HG03460 (cell line): ENCODE results near the gene DNAH14.
"Not testable (repeated sequence)": the region's sequence is repeated elsewhere in the genome, so short reads cannot be mapped to it uniquely, and the experiment has no call there.

ENCODE experiments used
- ATAC-seq: cut with Tn5 transposase; IDR thresholded peaks from one replicate; pipeline ENCODE4 v1.9.1; 2021; ENCODE audit not compliant: unreplicated experiment

Gene DNAH14

GRCh38 chr1:225143001-225143400 is 213.5 kb downstream of the DNAH14 start:
- ATAC-seq = no peak

DNA sequence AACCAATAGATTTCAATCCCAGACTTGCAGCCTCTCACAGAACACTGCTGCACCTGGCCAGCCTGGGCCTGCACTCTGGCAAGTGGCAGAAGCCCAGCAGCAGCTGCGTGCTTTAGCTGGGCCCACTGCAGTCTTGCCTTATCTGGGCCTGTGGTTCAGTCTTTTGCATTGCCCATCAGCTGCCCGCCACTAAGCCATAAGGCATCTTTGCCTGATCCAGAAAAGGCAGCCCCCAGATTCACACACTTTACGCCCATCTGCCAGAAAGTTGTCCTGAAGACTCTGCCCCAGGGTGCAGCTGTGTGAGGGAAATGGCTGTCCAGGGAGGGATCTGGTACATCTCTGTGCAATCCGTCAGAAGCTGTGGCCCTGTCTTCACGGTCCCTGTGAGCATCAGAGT is 217.0 kb downstream of the DNAH14 start:
- no peak for ATAC-seq

- ATAC-seq = not testable (repeated sequence)
Observed at GRCh38 chr1:225147791-225148190, 218.3 kb downstream of the DNAH14 start.

DNA sequence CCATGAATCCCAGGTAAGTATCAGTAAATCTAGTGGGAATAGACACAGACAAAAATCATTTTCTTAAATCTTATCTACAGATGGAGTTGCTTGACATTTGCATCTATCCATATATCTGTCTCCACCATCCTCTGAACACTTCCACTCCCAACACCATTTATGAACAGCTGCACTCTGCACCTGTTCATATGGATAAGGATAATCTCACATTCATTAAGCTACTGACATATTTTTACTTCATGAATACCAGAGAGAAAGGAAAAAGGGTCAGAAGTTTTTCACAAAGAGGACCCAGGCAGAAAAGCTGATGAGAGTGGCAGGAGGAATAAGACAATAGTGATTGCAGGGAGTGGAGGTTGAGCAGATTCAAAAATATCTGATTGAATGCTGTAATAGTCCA is 222.6 kb downstream of the DNAH14 start:
- ATAC-seq = no peak

- no peak for ATAC-seq
Observed at GRCh38 chr1:225155555-225155954, 226.1 kb downstream of the DNAH14 start.

- no peak for ATAC-seq
Observed at GRCh38 chr1:225156254-225156653, 226.8 kb downstream of the DNAH14 start.

GRCh38 chr1:225158291-225158690 is 228.8 kb downstream of the DNAH14 start:
- ATAC-seq = no peak

GRCh38 chr1:225159793-225160192 is 230.3 kb downstream of the DNAH14 start:
- ATAC-seq = no peak

DNA sequence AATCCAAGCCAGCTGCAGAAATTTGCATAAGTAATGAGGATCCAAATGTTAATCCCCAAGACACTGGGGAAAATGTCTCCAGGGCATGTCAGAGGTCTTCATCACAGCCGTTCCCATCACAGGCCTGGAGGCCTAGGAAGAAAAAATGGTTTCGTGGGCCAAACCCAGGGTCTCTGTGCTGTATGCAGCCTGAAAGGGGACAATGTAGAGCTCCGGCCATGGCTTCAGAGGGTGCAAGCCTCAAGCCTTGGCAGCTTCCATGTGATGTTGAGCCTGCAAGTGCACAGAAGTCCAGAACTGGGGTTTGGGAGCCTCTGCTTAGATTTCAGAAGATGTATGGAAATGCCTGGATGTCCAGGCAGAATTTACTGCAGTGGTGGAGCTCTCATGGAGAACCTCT is 247.9 kb downstream of the DNAH14 start:
- not testable (repeated sequence) for ATAC-seq

DNA sequence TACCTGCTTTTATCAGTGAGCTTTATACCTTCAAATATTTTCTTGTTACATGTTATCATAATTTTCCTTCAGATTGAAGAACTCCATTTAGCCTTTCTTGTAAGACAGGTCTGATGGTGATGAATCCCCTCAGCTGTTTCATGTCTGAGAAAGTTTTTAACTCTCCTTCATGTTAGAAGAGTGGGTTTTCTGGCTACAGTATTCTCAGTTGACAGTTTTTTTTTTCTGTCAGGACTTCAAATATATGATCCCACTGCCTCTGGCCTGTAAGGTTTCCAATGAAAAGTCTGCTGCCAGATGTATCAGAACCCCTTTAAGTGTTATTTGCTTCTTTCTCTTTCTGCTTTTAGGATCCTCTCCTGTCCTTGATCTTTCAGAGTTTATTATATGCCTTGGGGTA is 250.2 kb downstream of the DNAH14 start:
- no peak for ATAC-seq

DNA sequence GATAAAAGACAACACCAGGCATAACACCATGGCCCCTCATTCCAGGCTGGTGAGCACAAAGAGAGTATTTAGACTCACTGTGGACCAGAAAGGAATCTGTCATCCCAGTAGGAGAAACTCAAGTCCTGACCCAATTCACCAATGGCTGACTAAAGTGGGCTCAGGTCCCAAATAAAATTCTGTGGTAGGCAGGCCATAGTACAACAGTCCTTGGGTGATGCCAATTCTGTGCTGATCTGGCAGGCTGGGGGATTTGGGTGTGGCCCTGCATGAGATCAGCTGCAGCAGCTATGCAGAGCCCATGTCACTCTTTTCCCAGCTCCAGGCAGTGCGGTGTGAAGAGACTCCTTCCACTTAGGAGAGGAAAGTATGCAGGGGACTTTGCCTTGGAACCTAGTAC is 253.2 kb downstream of the DNAH14 start:
- no peak for ATAC-seq

DNA sequence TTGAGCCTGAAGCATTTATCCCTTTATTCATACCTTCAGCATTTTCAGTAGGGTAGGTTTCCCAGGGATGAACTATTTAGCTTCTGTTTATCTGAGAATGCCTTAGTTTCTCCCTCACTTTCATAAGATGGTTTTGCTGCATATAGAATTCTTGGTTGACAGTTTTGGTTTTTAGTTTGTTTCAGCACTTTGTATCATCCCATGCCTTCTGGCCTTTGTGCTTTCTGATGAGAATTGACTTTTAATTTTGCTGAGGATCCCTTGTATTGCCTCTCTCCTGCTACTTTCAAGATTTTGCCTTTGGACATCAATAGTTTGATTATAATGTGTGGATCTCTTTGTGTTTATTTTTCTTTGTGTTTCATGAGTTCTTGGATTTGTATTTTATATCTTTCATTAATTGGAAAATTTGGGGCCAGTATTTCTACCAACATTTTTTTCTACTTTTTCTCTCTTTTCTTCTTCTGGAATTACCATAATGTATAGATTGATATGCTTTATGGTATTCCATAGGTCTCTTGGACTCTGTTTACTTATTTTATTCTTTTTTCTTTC is 261.8 kb downstream of the DNAH14 start:
- ATAC-seq = no peak

GRCh38 chr1:225201447-225201846 is 272.0 kb downstream of the DNAH14 start:
- ATAC-seq = no peak

DNA sequence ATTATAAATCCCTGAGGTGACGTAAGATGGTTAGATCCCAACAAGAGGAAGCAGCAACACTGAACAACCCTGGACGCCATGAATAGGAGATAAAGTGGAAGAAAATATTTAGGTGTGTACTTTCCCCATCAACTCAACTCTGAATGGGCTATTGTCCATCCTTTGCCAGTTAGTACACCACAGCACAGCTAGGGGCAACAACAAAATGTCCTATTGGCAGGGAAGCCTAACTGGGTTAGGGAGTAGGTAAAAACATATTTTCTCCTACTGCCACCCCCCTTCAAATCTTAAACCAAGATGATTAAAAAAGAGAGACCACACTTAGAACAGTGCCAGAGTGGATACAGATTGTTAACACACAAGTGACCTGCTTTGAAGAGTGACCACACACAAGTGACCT is 278.3 kb downstream of the DNAH14 start:
- ATAC-seq = no peak

DNA sequence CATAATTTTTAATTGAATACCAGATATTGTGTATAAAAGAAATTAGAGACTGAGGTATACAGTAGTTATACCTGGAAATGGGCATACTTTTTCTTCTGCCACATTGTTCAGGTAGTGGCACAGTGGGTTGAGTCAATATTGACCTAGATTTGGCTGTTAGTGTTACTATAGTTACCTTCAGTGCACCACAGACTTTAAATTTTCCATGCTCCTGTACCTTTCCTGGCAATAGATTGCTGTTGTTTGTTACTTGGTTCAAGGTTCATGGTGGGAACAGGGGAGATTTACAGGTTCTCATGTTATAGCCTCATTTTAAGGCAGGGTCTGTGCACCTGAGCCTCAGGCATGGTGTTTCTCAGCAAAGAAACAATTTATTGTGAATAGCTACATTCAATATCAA is 279.7 kb downstream of the DNAH14 start:
- no peak for ATAC-seq

DNA sequence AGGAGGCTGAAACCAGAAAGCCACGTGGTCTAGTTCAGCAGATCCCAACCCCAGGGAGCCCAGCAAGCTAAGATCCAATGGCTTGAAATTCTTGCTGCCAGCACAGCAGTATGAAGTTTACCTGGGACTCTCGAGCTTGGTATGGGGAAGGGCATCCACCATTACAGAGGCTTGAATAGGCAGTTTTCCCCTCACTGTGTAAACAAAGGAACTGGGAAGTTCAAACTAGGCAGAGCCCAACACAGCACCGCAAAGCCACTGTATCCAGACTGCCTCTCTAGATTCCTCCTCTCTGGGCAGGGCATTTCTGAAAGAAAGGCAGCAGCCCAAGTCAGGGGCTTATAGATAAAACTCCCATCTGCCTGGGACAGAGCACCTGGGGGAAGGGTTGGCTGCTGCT is 280.7 kb downstream of the DNAH14 start:
- ATAC-seq = not testable (repeated sequence)

- not testable (repeated sequence) for ATAC-seq
Observed at GRCh38 chr1:225211694-225212442, 282.4 kb downstream of the DNAH14 start.

- no peak for ATAC-seq
Observed at GRCh38 chr1:225224287-225224686, 294.8 kb downstream of the DNAH14 start.

GRCh38 chr1:225225681-225226080 is 296.2 kb downstream of the DNAH14 start:
- no peak for ATAC-seq

DNA sequence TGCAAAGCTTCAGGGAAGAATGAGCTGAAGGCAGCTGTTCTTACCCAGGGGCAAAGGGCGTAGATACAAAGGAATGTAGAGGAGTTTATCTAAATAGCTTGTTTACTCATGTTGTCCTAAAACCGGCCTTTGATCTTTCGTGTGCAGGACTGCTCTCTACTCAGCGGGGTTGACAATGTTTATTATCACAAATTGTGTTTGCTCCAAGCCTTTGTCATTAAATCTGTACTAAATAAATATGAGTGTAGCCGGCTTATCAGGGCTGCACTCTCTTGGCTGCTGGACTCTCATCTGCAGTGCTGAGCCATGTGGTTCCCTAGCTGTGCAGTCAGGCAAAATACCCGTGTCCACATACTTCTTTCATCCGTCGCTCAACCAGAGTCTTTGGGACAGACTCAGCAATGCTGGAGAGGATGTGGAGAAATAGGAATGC is 299.4 kb downstream of the DNAH14 start:
- no peak for ATAC-seq

DNA sequence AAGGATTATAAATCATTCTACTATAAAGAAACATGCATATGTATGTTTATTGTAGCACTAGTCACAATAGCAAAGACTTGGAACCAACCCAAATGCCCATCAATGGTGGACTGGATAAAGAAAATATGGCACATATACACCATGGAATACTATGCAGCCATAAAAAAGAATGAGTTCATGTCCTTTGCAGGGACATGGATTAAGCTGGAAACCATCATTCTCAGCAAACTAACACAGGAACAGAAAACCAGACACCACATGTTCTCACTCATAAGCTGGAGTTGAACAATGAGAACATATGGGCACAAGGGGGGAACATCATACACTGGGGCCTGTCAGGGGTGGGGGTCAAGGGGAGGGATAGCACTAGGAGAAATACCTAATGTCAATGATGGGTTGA is 300.0 kb downstream of the DNAH14 start:
- not testable (repeated sequence) for ATAC-seq

DNA sequence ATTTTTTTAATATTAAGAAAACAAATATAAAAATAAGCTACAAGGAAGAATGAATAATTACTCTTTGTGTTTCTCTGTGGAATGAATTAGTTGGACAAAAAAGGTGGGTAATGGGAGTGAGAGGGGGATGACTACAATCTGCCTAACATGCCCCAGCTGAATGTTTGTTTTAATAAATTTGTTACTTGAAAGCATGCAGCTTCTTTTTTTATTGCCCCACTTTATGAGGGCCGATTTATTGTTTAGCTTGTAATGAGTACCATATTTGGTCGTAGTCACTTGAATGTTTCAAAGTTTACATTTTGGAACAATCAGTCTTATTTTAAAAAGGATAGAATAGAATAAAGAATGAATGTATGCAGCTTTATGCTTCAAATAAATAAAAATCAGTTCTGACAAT is 301.0 kb downstream of the DNAH14 start:
- no peak for ATAC-seq

GRCh38 chr1:225232930-225233329 is 303.5 kb downstream of the DNAH14 start:
- ATAC-seq = not testable (repeated sequence)
